Heart left ventricle (tissue), 16 donors: Measurements from ENCODE around the gene GABBR2. TPM values are rescaled to one million over a fixed set of nuclear protein-coding genes. Genes with fewer than 3 reads are reported as not detected.

Experiments
- ATAC-seq, 4 donors: fragments of 200-7000 bp; cut with Tn5 transposase; one replicate each; pipeline ENCODE4 v1.9.1; 2020 to 2022; ENCODE audit warnings: moderate library complexity in 4 of 4, mild to moderate bottlenecking in 3 of 4, moderate number of reproducible peaks in 1 of 4
- DNase-seq, 5 donors: peaks; one replicate each; pipeline ENCODE4 v3.0.0-alpha.2; 2020
- H3K27ac ChIP-seq, 12 donors: fragments of 200-600 bp; sonication (generic) in 4 of 12; one replicate each; pipeline versions ENCODE4 v1.5.0 to v1.8.0; 2016 to 2022; ENCODE audit warnings: mild to moderate bottlenecking in 2 of 12
- H3K27me3 ChIP-seq, 9 donors: fragments of 200-600 bp; sonication (generic) in 2 of 9; one replicate each; pipeline versions ENCODE4 v1.5.1 to v1.8.0; 2016 to 2022; ENCODE audit warnings: mild to moderate bottlenecking in 3 of 9
- H3K36me3 ChIP-seq, 9 donors: fragments of 200-600 bp; sonication (generic) in 2 of 9; one replicate each; pipeline versions ENCODE4 v1.5.0 to v1.8.0; 2018 to 2022; ENCODE audit warnings: mild to moderate bottlenecking in 2 of 9
- H3K4me1 ChIP-seq, 12 donors: fragments of 200-600 bp; sonication (generic) in 4 of 12; one replicate each; pipeline versions ENCODE4 v1.5.0 to v1.8.0; 2016 to 2022; ENCODE audit warnings: mild to moderate bottlenecking in 3 of 12
- H3K4me3 ChIP-seq, 12 donors: fragments of 200-600 bp; sonication (generic) in 4 of 12; one replicate each; pipeline versions ENCODE4 v1.5.0 to v1.8.0; 2017 to 2022; ENCODE audit warnings: mild to moderate bottlenecking in 9 of 12, moderate library complexity in 4 of 12
- H3K9me3 ChIP-seq, 12 donors: fragments of 200-600 bp; sonication (generic) in 4 of 12; one replicate each; pipeline versions ENCODE4 v1.5.0 to v1.8.0; 2016 to 2022; ENCODE audit warnings: mild to moderate bottlenecking in 1 of 12
- CTCF ChIP-seq, 12 donors: fragments of 200-600 bp; sonication (generic) in 4 of 12; IDR thresholded peaks; one replicate each; pipeline versions ENCODE4 v1.5.0 to v1.8.0; 2018 to 2022; ENCODE audit warnings: antibody characterized with exemption in 12 of 12, mild to moderate bottlenecking in 5 of 12
- POLR2A ChIP-seq, 2 donors: fragments of 450-650 bp; IDR thresholded peaks; one replicate each; pipeline ENCODE4 v1.6.1; 2017; ENCODE audit warnings: antibody characterized with exemption in 2 of 2, mild to moderate bottlenecking in 2 of 2, moderate library complexity in 2 of 2
- WGBS, 4 donors: extraction: QIAGEN DNeasy Blood & Tissue Kit in 2 of 4; methylation state at CpG; one replicate each; pipeline versions ENCODE4 v1.1.5 to v1.1.7; 2013 to 2018; 5-methylcytosine and 5-hydroxymethylcytosine counted together
- intact Hi-C, 10 donors: fragments of 100-400 bp; cut with DNase I; formaldehyde crosslinking; loops; one replicate each; pipeline versions ENCODE4 v1.11.1 to v1.14.2; 2022
- polyA plus RNA-seq, 2 donors: library from polyadenylated mRNA; stranded (reverse); fragments of 200-250 nt; gene quantifications; one replicate each; pipeline ENCODE4 v1.2.3, GENCODE V29; 2013
- total RNA-seq, 9 donors: library from RNA; depleted of rRNA in 2 of 9; stranded (reverse); fragments of >200 nt in 2 of 9; fragmentation: NEBNext Ultra II Directional in 3 of 9; extraction: Animal tissue kit (Norgen Biotek cat#: 25700) in 3 of 9; gene quantifications; one replicate each; pipeline versions ENCODE4 v1.1.0 to v1.2.4, GENCODE V29; 2016 to 2023
- donor health status: ischemic (EF 13 %, LVEDD 7.1; RV severe dilation, severe dysfunction).
- donor health status: healthy with polysubstance abuse.
- donor health status: DM: no; HTN: yes; CAD: no.
- donor health status: DM: no; HTN: no; CAD: no.
- donor health status: ischemic (EF 25% LVEDD 6.9; RV normal size, moderate dysfunction).
- donor health status: ischemic (EF 25% LVEDD 5.7; RV mildly dilated, moderate dysfunction).
- donor health status: healthy.
- donor health status: DM: yes; HTN: yes; CAD: no.
- donor health status: ischemic (EF 35%, LVEDD 5.7; RV mildly dilated, moderate dysfunction).
- donor health status: nonischemic (EF 11% LVEDD 7.7; RV severe dilation, severe dysfunction).
- donor health status: DM: yes; HTN: yes; CAD: no.
- donor health status: PGD.
- donor health status: ischemic (EF 29% LVEDD 5.4; RV normal size, mild dysfunction).
- donor health status: nonischemic (EF 23%, LVEDD 6.1; RV moderate dilation, normal function).

Gene GABBR2
- total and polyA plus RNA-seq, 11 donors, result 0.11 to 3.4 (median 0.58) TPM

GRCh38 chr9:98707166-98708102 lies 1.3 kb downstream of the GABBR2 start:
- WGBS, 4 donors, result 3 to 4% (median 3%) methylated on average over 30 to 79 of the region's 79 CpGs
- DNase-seq, result peak; percentile 33 to 72 (median 43)
- peaks cover 0 to 28% (median 8%) of the 10 kb centered on the region in 12 donors for H3K4me1 ChIP-seq
- intact Hi-C loops, result loop anchor here in 5 of 10 donors (1.0 to 10.0 kb wide), 4 partner anchors 390 to 393 kb away; no protein-coding TSS in a partner anchor
- H3K27me3 ChIP-seq, result peaks cover 31 to 98% (median 66%) of the 10 kb centered on the region in 9 donors
- no peaks in the 10 kb centered on the region for H3K9me3 ChIP-seq
- TF ChIP-seq POLR2A (IDR thresholded peaks at IDR 0.05) (no peak), CTCF (IDR thresholded peaks at IDR 0.05) (peak in 10 of 12 donors; percentile 16 to 60 (median 46))
- no peaks in the 10 kb centered on the region for H3K36me3 ChIP-seq
- no peak overlapping the region for H3K27ac ChIP-seq
- peak in 3 of 4 donors; percentile 72 to 82 (median 75) for ATAC-seq
- peak overlapping the region; percentile 3 to 58 (median 26) for H3K4me3 ChIP-seq

DNA sequence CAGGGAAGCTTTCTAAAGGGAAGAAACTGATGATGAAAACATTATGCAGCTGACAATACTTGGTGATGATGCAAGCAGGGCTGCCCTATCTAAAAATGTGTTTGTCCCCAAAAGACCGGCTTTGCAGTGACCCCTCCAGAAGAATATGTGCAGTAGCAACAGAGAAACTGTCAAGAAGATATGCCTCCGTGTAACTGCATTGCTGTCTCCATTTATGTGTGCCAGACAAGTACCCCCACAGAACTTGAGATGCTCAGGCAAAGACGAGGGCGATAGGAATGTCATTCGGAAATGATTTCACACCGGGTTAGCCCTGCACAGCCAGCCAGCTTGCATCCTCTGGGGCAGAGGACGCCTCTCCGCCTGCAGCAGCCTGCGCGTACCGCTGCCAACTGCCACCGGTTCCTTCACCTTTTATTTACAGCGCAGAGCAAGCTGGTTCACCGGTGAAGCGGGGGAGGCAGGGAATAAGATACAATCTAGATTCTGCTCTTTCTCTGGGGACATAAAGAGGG lies 2.0 kb downstream of the GABBR2 start:
- Histone ChIP-seq H3K27ac (no peak overlapping the region), H3K36me3 (no peaks in the 10 kb centered on the region), H3K27me3 (peaks cover 31 to 98% (median 67%) of the 10 kb centered on the region in 9 donors), H3K9me3 (no peaks in the 10 kb centered on the region), H3K4me3 (peak overlapping the region in 6 of 12 donors; percentile 3 to 58 (median 18)), H3K4me1 (peaks cover 0 to 28% (median 8%) of the 10 kb centered on the region in 12 donors)
- no peak for TF ChIP-seq CTCF (IDR thresholded peaks at IDR 0.05)
- no peak for TF ChIP-seq POLR2A (IDR thresholded peaks at IDR 0.05)
- ATAC-seq (no peak), DNase-seq (no peak)
- WGBS, 4 donors, result 3 to 11% (median 7%) methylated on average over 12 to 15 of the region's 15 CpGs
- intact Hi-C loops, result loop anchor here in 5 of 10 donors (1.0 to 10.0 kb wide), 4 partner anchors 389 to 392 kb away; no protein-coding TSS in a partner anchor

DNA sequence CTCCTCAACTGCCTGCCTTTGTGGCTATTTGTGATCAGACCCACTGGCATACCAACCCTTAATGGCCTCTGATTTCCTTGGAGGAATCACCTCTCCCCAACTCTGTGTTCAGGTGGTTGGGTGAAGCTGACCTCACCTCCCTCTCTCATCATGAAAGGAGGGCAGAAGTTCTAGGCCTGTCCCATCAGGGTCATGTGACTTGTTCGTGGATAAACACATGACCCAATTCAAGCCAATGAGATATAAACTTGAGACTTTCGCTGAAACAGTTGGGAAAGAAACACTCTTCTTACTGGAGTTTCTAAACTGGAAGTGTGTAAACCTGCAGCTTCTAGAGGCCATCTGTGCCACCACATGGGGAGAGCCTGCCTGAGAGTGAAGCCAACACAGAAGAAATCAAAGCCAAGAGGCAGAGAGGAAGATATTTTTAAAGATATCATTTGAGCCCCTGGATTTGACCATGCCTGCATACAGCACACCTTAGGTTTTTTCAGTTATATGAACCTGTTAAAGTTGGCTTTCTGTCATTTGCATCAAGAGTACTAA lies 5.8 kb downstream of the GABBR2 start:
- Histone ChIP-seq H3K9me3 (no peaks in the 10 kb centered on the region), H3K4me3 (no peak overlapping the region), H3K27me3 (peaks cover 10 to 82% (median 45%) of the 10 kb centered on the region in 9 donors), H3K36me3 (no peaks in the 10 kb centered on the region), H3K4me1 (peaks cover 0 to 13% (median 7%) of the 10 kb centered on the region in 12 donors), H3K27ac (no peak overlapping the region)
- WGBS, 4 donors, result 73 to 93% (median 76%) methylated on average over 2 of the region's 2 CpGs
- ATAC-seq, result no peak
- intact Hi-C loops, result loop anchor here in 2 of 10 donors (5.0 to 10.0 kb wide), 2 partner anchors 386 to 388 kb away; no protein-coding TSS in a partner anchor
- no peak for DNase-seq
- TF ChIP-seq POLR2A (IDR thresholded peaks at IDR 0.05), result no peak

GRCh38 chr9:98702340-98702739 lies 6.4 kb downstream of the GABBR2 start:
- intact Hi-C loops, result loop anchor here in 2 of 10 donors (5.0 to 10.0 kb wide), 2 partner anchors 385 to 388 kb away; no protein-coding TSS in a partner anchor
- H3K4me1 ChIP-seq, result peaks cover 0 to 8% (median 3%) of the 10 kb centered on the region in 12 donors
- H3K27me3 ChIP-seq, result peaks cover 5 to 79% (median 39%) of the 10 kb centered on the region in 9 donors
- no peaks in the 10 kb centered on the region for H3K36me3 ChIP-seq
- no peak overlapping the region for H3K27ac ChIP-seq
- 81 to 85% (median 85%) methylated on average over 8 of the region's 8 CpGs for WGBS, 4 donors
- no peaks in the 10 kb centered on the region for H3K9me3 ChIP-seq
- ATAC-seq (no peak), DNase-seq (no peak)
- no peak overlapping the region for H3K4me3 ChIP-seq
- TF ChIP-seq POLR2A (IDR thresholded peaks at IDR 0.05), result no peak
- TF ChIP-seq CTCF (IDR thresholded peaks at IDR 0.05), result no peak
